NCI-H2107 (cell line): ENCODE measurements around the gene ZNF407.
A peak's percentile ranks its signal among the peaks of the same experiment; 100 is the strongest.

Experiments
- DNase-seq: peaks from one replicate; lab custom pipeline; 2025; lab: John Stamatoyannopoulos, UW

Gene ZNF407

GRCh38 chr18:74669136-74669798, 71.6 kb downstream of the ZNF407 start:
- no peak for DNase-seq

GRCh38 chr18:74672371-74672770, 74.7 kb downstream of the ZNF407 start:
- no peak for DNase-seq

- DNase-seq, result no peak
These were observed 76.8 kb downstream of the ZNF407 start for GRCh38 chr18:74674487-74674886.

GRCh38 chr18:74679006-74679678, 81.5 kb downstream of the ZNF407 start:
- DNase-seq, result no peak

GRCh38 chr18:74679679-74680076, 82.0 kb downstream of the ZNF407 start:
- no peak for DNase-seq

GRCh38 chr18:74682141-74682990, 84.7 kb downstream of the ZNF407 start:
- DNase-seq, result peak; percentile 25

- peak; percentile 6 for DNase-seq
These were observed 85.3 kb downstream of the ZNF407 start for GRCh38 chr18:74682991-74683297.

- DNase-seq, result no peak
These were observed 85.9 kb downstream of the ZNF407 start for GRCh38 chr18:74683573-74683972.

- no peak for DNase-seq
These were observed 91.6 kb downstream of the ZNF407 start for GRCh38 chr18:74689251-74689650.

- DNase-seq, result no peak
These were observed 94.8 kb downstream of the ZNF407 start for GRCh38 chr18:74692367-74693013.

GRCh38 chr18:74694436-74694835, 96.8 kb downstream of the ZNF407 start:
- DNase-seq, result no peak

- DNase-seq, result no peak
These were observed 97.5 kb downstream of the ZNF407 start for GRCh38 chr18:74695170-74695569.

GRCh38 chr18:74698881-74699280, 101.2 kb downstream of the ZNF407 start:
- no peak for DNase-seq

- no peak for DNase-seq
These were observed 101.8 kb downstream of the ZNF407 start for GRCh38 chr18:74699455-74699854.

GRCh38 chr18:74702950-74703349, 105.3 kb downstream of the ZNF407 start:
- no peak for DNase-seq

GRCh38 chr18:74708169-74708568, 110.5 kb downstream of the ZNF407 start:
- no peak for DNase-seq

GRCh38 chr18:74709452-74709851, 111.8 kb downstream of the ZNF407 start:
- no peak for DNase-seq

GRCh38 chr18:74714120-74714519, 116.5 kb downstream of the ZNF407 start:
- no peak for DNase-seq

- DNase-seq, result no peak
These were observed 117.1 kb downstream of the ZNF407 start for GRCh38 chr18:74714791-74715190.

- no peak for DNase-seq
These were observed 117.6 kb downstream of the ZNF407 start for GRCh38 chr18:74715306-74715705.

GRCh38 chr18:74715865-74716712, 118.4 kb downstream of the ZNF407 start:
- DNase-seq, result no peak

GRCh38 chr18:74718312-74718711, 120.6 kb downstream of the ZNF407 start:
- DNase-seq, result no peak
